GM12878 (cell line): ENCODE measurements around the gene TEDC1.

Experiments
- EP300 ChIP-seq, 2 experiments: fragments of 150-350 bp in 1 of 2; IDR thresholded peaks; 2 replicates each; pipeline ENCODE4 v1.6.1; 2011 to 2012; ENCODE audit warnings: low read depth in 2 of 2, low read length in 2 of 2, borderline replicate concordance in 1 of 2, improper control_type of control experiment in 1 of 2, inconsistent platforms in 1 of 2; ENCODE audit not compliant: control insufficient read depth in 1 of 2
- EZH2 ChIP-seq: IDR thresholded peaks from 2 replicates; pipeline ENCODE4 v1.6.1; 2012; ENCODE audit warnings: low read depth, mild to moderate bottlenecking, control low read depth, inconsistent platforms, low read length, borderline replicate concordance; ENCODE audit not compliant: control insufficient read depth
- NBN ChIP-seq: fragments of 450-650 bp; IDR thresholded peaks from 2 replicates; pipeline ENCODE4 v1.6.1; 2016
- PML ChIP-seq: IDR thresholded peaks from 2 replicates; pipeline ENCODE4 v1.6.1; 2012; ENCODE audit warnings: low read length, inconsistent platforms
- POLR2A ChIP-seq: IDR thresholded peaks from 2 replicates; pipeline ENCODE4 v1.6.1; 2011; ENCODE audit warnings: low read depth, mild to moderate bottlenecking, low read length
- RAD21 ChIP-seq: IDR thresholded peaks from 2 replicates; pipeline ENCODE4 v1.6.1; 2011; ENCODE audit warnings: mild to moderate bottlenecking, low read depth, low read length, moderate library complexity; ENCODE audit not compliant: insufficient read depth
- RCOR1 ChIP-seq: conservative IDR thresholded peaks from 2 replicates; pipeline ENCODE4 v1.6.1; 2012; ENCODE audit warnings: low read depth, low read length, improper control_type of control experiment
- SMARCA5 ChIP-seq: fragments of 450-650 bp; IDR thresholded peaks from 2 replicates; pipeline ENCODE4 v1.6.1; 2017; ENCODE audit warnings: mild to moderate bottlenecking
- YY1 ChIP-seq: IDR thresholded peaks from 2 replicates; pipeline ENCODE4 v1.6.1; 2011; ENCODE audit warnings: low read depth, mild to moderate bottlenecking, low read length
- ZNF592 ChIP-seq: fragments of 450-650 bp; IDR thresholded peaks from 2 replicates; pipeline ENCODE4 v1.6.1; 2017; ENCODE audit warnings: mild to moderate bottlenecking, moderate library complexity

GRCh38 chr14:105458010-105458409, 33.0 kb upstream of the TEDC1 start:
- no peak for TF ChIP-seq ZNF592
- no peak for TF ChIP-seq NBN
- no peak for TF ChIP-seq RCOR1
- no peak for TF ChIP-seq PML
- TF ChIP-seq SMARCA5 = no peak
- no peak for TF ChIP-seq EP300 (IDR thresholded peaks at IDR 0.05; ENCODE audit: borderline replicate concordance in 1 of 2, control insufficient read depth in 1 of 2, low read depth in 2 of 2, low read length in 2 of 2)
- TF ChIP-seq YY1 = no peak
- no peak for TF ChIP-seq EZH2
- peak; percentile 49; the same call in 1 of the 2 replicates for TF ChIP-seq POLR2A
- TF ChIP-seq RAD21 = no peak
